Measurements from ENCODE around the gene SMARCD3.

GRCh38 chr7:151238190-151238810 lies 10.2 kb downstream of the SMARCD3 start:
- TF ChIP-seq CTCF (IDR thresholded peaks at IDR 0.05) (no peak), SIN3A (IDR thresholded peaks at IDR 0.05; ENCODE audit: borderline replicate concordance, insufficient read depth, low read depth, low read length) (no peak), POLR2AphosphoS5 (IDR thresholded peaks at IDR 0.05; ENCODE audit: low read depth, low read length) (no peak), REST (IDR thresholded peaks at IDR 0.05; ENCODE audit: insufficient read depth in 1 of 2, low read depth in 2 of 2, low read length in 1 of 2) (no peak), TCF7L2 (IDR thresholded peaks at IDR 0.05; ENCODE audit: low read depth, low read length) (no peak)

Data from Panc1 (cell line).